Measurements from ENCODE around the gene IFIT3.

DNA sequence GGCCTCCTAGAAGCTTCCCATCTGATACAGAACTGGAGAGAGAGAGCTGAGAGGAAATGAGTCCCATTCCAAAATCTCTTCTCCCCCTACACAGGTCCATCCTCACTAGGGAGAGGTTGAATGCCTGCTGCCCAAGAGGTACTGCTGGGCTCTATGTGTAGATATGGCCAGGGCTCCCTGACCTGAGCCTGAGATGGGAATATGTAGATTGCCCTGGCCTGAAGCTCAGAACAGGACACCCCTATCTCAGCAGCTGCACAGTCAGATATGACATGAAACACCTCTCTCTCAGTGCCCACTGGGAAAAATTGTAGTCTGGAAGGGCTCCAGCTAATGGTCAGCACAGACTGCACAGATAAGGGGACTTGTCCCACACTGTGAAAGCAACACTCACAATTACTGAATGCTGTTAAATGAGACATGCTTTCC is 46.9 kb downstream of the IFIT3 start:
- TF ChIP-seq CTCF (conservative IDR thresholded peaks at IDR 0.05 in 1 of 2, IDR thresholded peaks at IDR 0.05 in 1 of 2; ENCODE audit: extremely low read depth in 1 of 2, insufficient read depth in 1 of 2, low read depth in 1 of 2, low read length in 2 of 2) (no peak), EZH2 (IDR thresholded peaks at IDR 0.05; ENCODE audit: borderline replicate concordance, low read length) (no peak)

Data from mammary epithelial cell (primary cell).